Peyer's patch (tissue), 4 donors: Measurements from ENCODE around the gene RNF114. TPM values are rescaled to one million over a fixed set of nuclear protein-coding genes. Genes with fewer than 3 reads are reported as not detected.
"Not testable (repeated sequence)": the region's sequence is repeated elsewhere in the genome, so short reads cannot be mapped to it uniquely, and the experiment has no call there.

ENCODE experiments used
- DNase-seq, 3 donors: peaks; one replicate each; pipeline ENCODE4 v3.0.0-alpha.2; 2017 to 2019
- H3K27ac ChIP-seq, 4 donors: fragments of 200-600 bp; sonication (generic); one replicate each; pipeline ENCODE4 v1.5.1; 2016 to 2019
- H3K27me3 ChIP-seq, 2 donors: fragments of 200-600 bp; sonication (generic); one replicate each; pipeline ENCODE4 v1.5.1; 2019
- H3K36me3 ChIP-seq, 3 donors: fragments of 200-600 bp; sonication (generic); one replicate each; pipeline ENCODE4 v1.5.1; 2016 to 2019
- H3K4me1 ChIP-seq, 4 donors: fragments of 200-600 bp; sonication (generic); one replicate each; pipeline ENCODE4 v1.5.1; 2016 to 2019
- H3K4me3 ChIP-seq, 4 donors: fragments of 200-600 bp; sonication (generic); 1 replicate in 3 of 4; 2 replicates in 1 of 4; pipeline ENCODE4 v1.5.1; 2016 to 2019; ENCODE audit warnings: mild to moderate bottlenecking in 1 of 4
- H3K9me3 ChIP-seq, 4 donors: fragments of 200-600 bp; sonication (generic); one replicate each; pipeline ENCODE4 v1.5.1; 2016 to 2019; ENCODE audit warnings: mild to moderate bottlenecking in 1 of 4
- CTCF ChIP-seq, 6 experiments: fragments of 450-650 bp in 4 of 6; fragments of 200-600 bp in 2 of 6; sonication (generic) in 1 of 6; IDR thresholded peaks; one replicate each; pipeline ENCODE4 v1.5.1; 2017 to 2019; ENCODE audit warnings: antibody characterized with exemption in 6 of 6, mild to moderate bottlenecking in 3 of 6, moderate library complexity in 1 of 6
- POLR2A ChIP-seq, 2 donors: fragments of 450-650 bp; IDR thresholded peaks; one replicate each; pipeline ENCODE4 v1.5.1; 2017; ENCODE audit warnings: antibody characterized with exemption in 2 of 2, mild to moderate bottlenecking in 2 of 2, moderate library complexity in 2 of 2
- total RNA-seq, 4 donors: library from RNA; depleted of rRNA; stranded (reverse); fragments of >200 nt; gene quantifications; one replicate each; pipeline ENCODE4 v1.1.0, GENCODE V29; 2016

The RNF114 gene
- total RNA-seq, 4 donors from 2014 or later = 205 to 275 (median 259) TPM

DNA sequence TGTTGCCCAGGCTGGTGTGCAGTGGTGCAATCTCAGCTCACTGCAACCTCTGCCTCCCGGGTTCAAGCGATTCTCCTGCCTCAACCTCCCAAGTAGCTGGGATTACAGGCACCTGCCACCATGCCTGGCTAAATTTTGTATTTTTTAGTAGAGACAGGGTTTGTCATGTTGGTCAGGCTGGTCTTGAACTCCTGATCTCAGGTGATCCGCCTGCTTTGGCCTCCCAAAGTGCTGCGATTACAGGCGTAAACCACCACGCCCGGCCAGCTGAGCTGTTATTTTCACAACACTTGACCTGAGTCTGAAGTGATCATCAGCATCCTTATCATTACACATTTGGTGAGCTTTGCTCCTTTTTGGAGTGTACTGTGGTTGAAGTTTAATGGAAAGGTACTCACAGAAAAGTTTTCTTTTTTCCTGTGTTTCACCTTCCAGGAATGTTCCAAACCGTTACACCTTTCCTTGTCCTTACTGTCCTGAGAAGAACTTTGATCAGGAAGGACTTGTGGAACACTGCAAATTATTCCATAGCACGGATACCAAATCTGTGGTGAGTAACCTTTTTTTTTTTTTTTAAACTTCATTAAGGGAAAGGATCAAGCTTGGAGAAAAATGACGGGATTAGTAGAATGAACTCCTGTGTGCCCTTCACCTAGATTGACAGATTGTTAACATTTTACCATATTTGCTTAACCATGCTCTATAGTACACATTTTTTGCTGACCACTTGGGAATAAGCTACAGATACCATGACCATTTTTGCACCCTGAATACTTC is 9.7 kb downstream of the RNF114 start:
- DNase-seq = peak in 1 of 3 donors; percentile 45
- Histone ChIP-seq H3K27ac (no peak overlapping the region), H3K4me3 (no peak overlapping the region), H3K27me3 (no peaks in the 10 kb centered on the region), H3K9me3 (no peaks in the 10 kb centered on the region), H3K36me3 (peaks cover 0 to 94% (median 0%) of the 10 kb centered on the region in 3 donors), H3K4me1 (peaks cover 0 to 8% (median 0%) of the 10 kb centered on the region in 4 donors)
- TF ChIP-seq POLR2A (IDR thresholded peaks at IDR 0.05) (no peak), CTCF (IDR thresholded peaks at IDR 0.05) (no peak)

GRCh38 chr20:49948178-49948577 is 12.0 kb downstream of the RNF114 start:
- no peak overlapping the region for H3K27ac ChIP-seq
- no peaks in the 10 kb centered on the region for H3K27me3 ChIP-seq
- peaks cover 0 to 94% (median 0%) of the 10 kb centered on the region in 3 donors for H3K36me3 ChIP-seq
- H3K9me3 ChIP-seq = no peaks in the 10 kb centered on the region
- no peak overlapping the region for H3K4me3 ChIP-seq
- DNase-seq = no peak
- H3K4me1 ChIP-seq = peaks cover 0 to 7% (median 0%) of the 10 kb centered on the region in 4 donors
- TF ChIP-seq POLR2A (IDR thresholded peaks at IDR 0.05) = no peak
- TF ChIP-seq CTCF (IDR thresholded peaks at IDR 0.05) = no peak

- peaks cover 0 to 97% (median 0%) of the 10 kb centered on the region in 3 donors for H3K36me3 ChIP-seq
These were observed 12.8 kb downstream of the RNF114 start for GRCh38 chr20:49948809-49949507.

DNA sequence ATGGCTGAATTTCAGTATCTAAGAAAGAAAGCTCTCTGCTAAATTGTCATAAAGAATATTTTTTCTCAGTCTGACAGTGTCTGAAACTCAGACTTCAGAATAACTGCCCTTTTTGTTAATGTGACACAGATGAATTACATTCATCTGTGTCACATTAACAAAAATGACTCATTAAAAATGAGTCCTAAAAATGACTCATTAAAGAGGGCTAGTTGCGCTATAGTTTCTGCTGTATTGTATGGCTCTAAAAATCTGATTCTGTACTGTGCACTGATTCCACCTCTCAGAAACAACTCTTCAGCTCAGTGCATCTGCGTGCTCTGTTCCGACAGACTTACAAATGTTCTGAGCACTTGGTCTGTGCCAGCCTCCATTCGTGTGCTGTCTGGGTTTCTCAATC is 15.0 kb downstream of the RNF114 start:
- H3K36me3 ChIP-seq = peaks cover 0 to 98% (median 0%) of the 10 kb centered on the region in 3 donors
- H3K27ac ChIP-seq = no peak overlapping the region
- H3K9me3 ChIP-seq = no peaks in the 10 kb centered on the region
- TF ChIP-seq CTCF (IDR thresholded peaks at IDR 0.05) (no peak), POLR2A (IDR thresholded peaks at IDR 0.05) (no peak)
- no peaks in the 10 kb centered on the region for H3K4me1 ChIP-seq
- DNase-seq = no peak
- H3K27me3 ChIP-seq = no peaks in the 10 kb centered on the region
- H3K4me3 ChIP-seq = no peak overlapping the region

More at GRCh38 chr20:49948809-49949507, 12.8 kb downstream of the RNF114 start:
- Histone ChIP-seq H3K27ac (no peak overlapping the region), H3K9me3 (no peaks in the 10 kb centered on the region), H3K4me1 (peaks cover 0 to 6% (median 0%) of the 10 kb centered on the region in 4 donors), H3K4me3 (no peak overlapping the region), H3K27me3 (no peaks in the 10 kb centered on the region)
- TF ChIP-seq CTCF (IDR thresholded peaks at IDR 0.05) (no peak), POLR2A (IDR thresholded peaks at IDR 0.05) (no peak)
- no peak for DNase-seq

GRCh38 chr20:49955167-49955566 is 19.0 kb downstream of the RNF114 start:
- no peak overlapping the region for H3K4me3 ChIP-seq
- no peaks in the 10 kb centered on the region for H3K9me3 ChIP-seq
- H3K27me3 ChIP-seq = no peaks in the 10 kb centered on the region
- no peak for DNase-seq
- H3K27ac ChIP-seq = no peak overlapping the region
- H3K36me3 ChIP-seq = peaks cover 0 to 86% (median 0%) of the 10 kb centered on the region in 3 donors
- TF ChIP-seq POLR2A (IDR thresholded peaks at IDR 0.05) = no peak
- TF ChIP-seq CTCF (IDR thresholded peaks at IDR 0.05) = no peak
- no peaks in the 10 kb centered on the region for H3K4me1 ChIP-seq

GRCh38 chr20:49955830-49956396 is 19.7 kb downstream of the RNF114 start:
- not testable (repeated sequence) for H3K4me3 ChIP-seq, H3K4me1 ChIP-seq, H3K27ac ChIP-seq, H3K9me3 ChIP-seq, H3K27me3 ChIP-seq, DNase-seq
- H3K36me3 ChIP-seq = peaks cover 0 to 79% (median 0%) of the 10 kb centered on the region in 3 donors
